OCI-LY3 (cell line): ENCODE results near the gene DUOXA1.

Experiments
- H2AFZ ChIP-seq: fragments of 200-600, 300-600 bp; shearing (Covaris generic); 2 replicates; pipeline ENCODE4 v1.6.0; 2014; ENCODE audit warnings: antibody characterized with exemption, low read depth, low read length
- H3K27ac ChIP-seq: fragments of 200-600, 300-600 bp; sonication (generic); 2 replicates; pipeline ENCODE4 v1.5.1; 2014; ENCODE audit warnings: mild to moderate bottlenecking, low read length, moderate library complexity, mixed read lengths
- H3K27me3 ChIP-seq: fragments of 200-600, 300-600 bp; sonication (generic); 2 replicates; pipeline ENCODE4 v1.6.1; 2014; ENCODE audit warnings: low read depth, low read length, mixed read lengths
- H3K36me3 ChIP-seq: fragments of 200-600, 300-600 bp; sonication (generic); replicated peaks from 2 replicates; pipeline ENCODE3; 2014; ENCODE audit warnings: low read depth, low read length, mixed read lengths
- H3K4me1 ChIP-seq: fragments of 300-600, 200-600 bp; sonication (generic); 2 replicates; pipeline ENCODE4 v1.6.1; 2014; ENCODE audit warnings: low read length, mixed read lengths
- H3K4me2 ChIP-seq: fragments of 200-600, 300-600 bp; sonication (generic); 2 replicates; pipeline ENCODE4 v1.6.1; 2014; ENCODE audit warnings: low read length, mixed read lengths
- H3K4me3 ChIP-seq: fragments of 300-600, 200-600 bp; sonication (generic); 2 replicates; pipeline ENCODE4 v1.5.1; 2014; ENCODE audit warnings: antibody characterized with exemption, mild to moderate bottlenecking, low read length, moderate library complexity
- H3K79me2 ChIP-seq: fragments of 300-600, 200-600 bp; shearing (Covaris generic); 2 replicates; pipeline ENCODE4 v1.6.1; 2014; ENCODE audit warnings: mild to moderate bottlenecking, low read length, mixed read lengths
- H3K9ac ChIP-seq: fragments of 300-600, 200-600 bp; shearing (Covaris generic); 2 replicates; pipeline ENCODE4 v1.6.0; 2014; ENCODE audit warnings: mild to moderate bottlenecking, low read length, moderate library complexity
- H3K9me3 ChIP-seq: fragments of 200-600, 300-600 bp; shearing (Covaris generic); 2 replicates; pipeline ENCODE4 v1.6.1; 2014; ENCODE audit warnings: low read length, mixed read lengths; ENCODE audit not compliant: insufficient read depth
- H4K20me1 ChIP-seq: fragments of 200-600, 300-600 bp; sonication (generic); 2 replicates; pipeline ENCODE4 v1.6.1; 2016; ENCODE audit warnings: low read length, mixed read lengths; ENCODE audit not compliant: insufficient read depth
- CTCF ChIP-seq: fragments of 200-600, 300-600 bp; sonication (generic); IDR thresholded peaks from 2 replicates; pipeline ENCODE4 v1.5.1; 2014; ENCODE audit warnings: antibody characterized with exemption, low read length, low read depth
- EZH2phosphoT487 ChIP-seq: fragments of 200-600 bp; shearing (Covaris generic); IDR thresholded peaks from 2 replicates; pipeline ENCODE4 v1.6.1; 2018; ENCODE audit warnings: antibody characterized with exemption, mixed run types, low read depth

Gene DUOXA1

DNA sequence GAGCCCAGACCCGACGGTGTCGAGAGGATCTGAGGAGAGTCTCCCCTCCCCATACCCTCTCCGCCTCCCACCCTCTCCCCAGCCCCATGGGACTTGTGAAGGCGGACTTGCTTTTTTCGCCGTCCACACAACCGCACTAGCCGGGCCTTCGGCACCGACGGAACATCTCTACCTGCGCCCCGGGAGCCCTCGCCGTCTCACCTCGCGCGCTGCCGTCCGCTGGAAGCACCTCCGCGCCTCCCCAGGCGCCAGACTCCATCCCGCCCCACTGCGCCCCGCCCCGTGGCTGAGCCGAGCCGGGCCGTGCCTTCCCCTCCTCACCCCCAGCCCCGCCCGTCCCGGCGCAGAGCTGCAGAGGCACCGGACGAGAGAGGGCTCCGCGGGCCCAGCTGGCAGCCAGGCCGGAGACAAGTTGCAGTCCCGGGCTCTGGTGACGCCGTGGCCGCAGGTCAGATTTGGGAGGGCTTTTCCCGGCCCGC lies at the start of gene DUOXA1, which contains the start of gene DUOX1:
Gene DUOXA1 (minus strand): TSS at position 229 of the 479 bp plus-strand sequence. CDS start 6,865 bp downstream, outside the sequence.
Gene DUOX1 (plus strand): TSS at position 344 of the 479 bp plus-strand sequence. CDS start 1,973 bp downstream, outside the sequence.
- TF ChIP-seq CTCF (no peak), EZH2phosphoT487 (no peak)
- H4K20me1 ChIP-seq, result no peaks in the 10 kb centered on the region
- H3K9ac ChIP-seq, result no peak within 1 kb of the TSS
- H3K9me3 ChIP-seq, result no peaks in the 10 kb centered on the region
- H2AFZ ChIP-seq, result no peak within 1 kb of the TSS
- no peaks in the 10 kb centered on the region for H3K79me2 ChIP-seq
- no peak within 1 kb of the TSS for H3K4me2 ChIP-seq
- H3K4me3 ChIP-seq, result no peak within 1 kb of the TSS
- no peaks in the 10 kb centered on the region for H3K4me1 ChIP-seq
- H3K27me3 ChIP-seq, result peaks cover 18% of the 10 kb centered on the region
- H3K36me3 ChIP-seq, result no peaks in the 10 kb centered on the region
- H3K27ac ChIP-seq, result no peak within 1 kb of the TSS

DNA sequence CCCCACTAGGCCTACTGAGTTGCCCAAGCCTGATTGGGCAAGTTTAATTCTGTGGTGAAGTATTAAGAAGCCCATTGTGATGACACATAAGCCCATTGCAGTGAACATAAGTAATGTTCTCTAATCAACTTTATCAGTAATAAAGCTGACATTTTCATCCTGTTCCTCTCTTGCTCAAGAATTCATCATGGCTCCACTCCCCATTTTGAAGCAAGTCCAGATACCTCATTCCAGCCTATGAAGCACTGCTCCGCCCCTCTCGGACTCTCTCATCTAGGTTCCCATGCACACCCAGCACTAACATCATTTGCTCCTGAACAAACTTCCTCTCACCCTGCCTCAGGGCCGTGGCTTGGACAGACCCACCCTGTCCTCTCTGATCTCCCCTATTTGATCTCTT lies 47.6 kb upstream of the DUOXA1 start:
- H3K27ac ChIP-seq, result no peak overlapping the region
- H3K36me3 ChIP-seq, result no peaks in the 10 kb centered on the region
- no peak overlapping the region for H2AFZ ChIP-seq
- TF ChIP-seq EZH2phosphoT487 (no peak), CTCF (no peak)
- H3K9me3 ChIP-seq, result no peaks in the 10 kb centered on the region
- no peaks in the 10 kb centered on the region for H3K79me2 ChIP-seq
- H3K4me2 ChIP-seq, result no peak overlapping the region
- H3K4me3 ChIP-seq, result no peak overlapping the region
- no peak overlapping the region for H3K9ac ChIP-seq
- no peaks in the 10 kb centered on the region for H3K27me3 ChIP-seq
- H4K20me1 ChIP-seq, result no peaks in the 10 kb centered on the region
- H3K4me1 ChIP-seq, result no peaks in the 10 kb centered on the region

- H3K79me2 ChIP-seq, result no peaks in the 10 kb centered on the region
- H3K36me3 ChIP-seq, result no peaks in the 10 kb centered on the region
- peaks cover 6% of the 10 kb centered on the region for H3K4me1 ChIP-seq
- H3K4me3 ChIP-seq, result no peak overlapping the region
- H3K9me3 ChIP-seq, result no peaks in the 10 kb centered on the region
- no peak overlapping the region for H2AFZ ChIP-seq
- no peak overlapping the region for H3K4me2 ChIP-seq
- no peaks in the 10 kb centered on the region for H4K20me1 ChIP-seq
- no peak overlapping the region for H3K27ac ChIP-seq
- H3K27me3 ChIP-seq, result no peaks in the 10 kb centered on the region
- no peak for TF ChIP-seq CTCF
- TF ChIP-seq EZH2phosphoT487, result no peak
- no peak overlapping the region for H3K9ac ChIP-seq
Measured at GRCh38 chr15:45174577-45174976, 44.9 kb upstream of the DUOXA1 start.

- Histone ChIP-seq H3K4me1 (peaks cover 9% of the 10 kb centered on the region), H3K9ac (no peak overlapping the region), H2AFZ (no peak overlapping the region), H3K27ac (no peak overlapping the region), H3K27me3 (no peaks in the 10 kb centered on the region), H3K4me3 (no peak overlapping the region), H3K36me3 (no peaks in the 10 kb centered on the region), H3K79me2 (no peaks in the 10 kb centered on the region), H3K9me3 (no peaks in the 10 kb centered on the region), H3K4me2 (no peak overlapping the region), H4K20me1 (no peaks in the 10 kb centered on the region)
- TF ChIP-seq EZH2phosphoT487 (no peak), CTCF (no peak)
Measured at GRCh38 chr15:45174069-45174468, 44.4 kb upstream of the DUOXA1 start.
